ENCODE results near the gene ACSL3.

ACSL3 gene

GRCh38 chr2:222872551-222872950 lies 11.7 kb downstream of the ACSL3 start:
- Histone ChIP-seq H3K4me1 (ENCODE audit: insufficient read depth, insufficient read length) (peaks cover 3% of the 10 kb centered on the region), H3K27me3 (ENCODE audit: insufficient read depth, insufficient read length) (no peaks in the 10 kb centered on the region), H3K36me3 (ENCODE audit: insufficient read depth, insufficient read length, low read length) (no peaks in the 10 kb centered on the region), H3K9me3 (ENCODE audit: insufficient read depth, low read length) (no peaks in the 10 kb centered on the region), H3K9ac (ENCODE audit: insufficient read length, low read depth) (no peak overlapping the region), H3K4me3 (ENCODE audit: insufficient read length, low read depth) (no peak overlapping the region)
- no peak for DNase-seq (ENCODE audit: low read depth, low spot score)
- no peak for TF ChIP-seq YY1 (IDR thresholded peaks at IDR 0.05; ENCODE audit: insufficient read depth, insufficient read length)
- no peak for TF ChIP-seq SUZ12 (IDR thresholded peaks at IDR 0.05; ENCODE audit: extremely low read depth, insufficient read depth, insufficient read length)
- TF ChIP-seq ZNF274 (IDR thresholded peaks at IDR 0.05; ENCODE audit: low read depth, low read length): no peak

DNA sequence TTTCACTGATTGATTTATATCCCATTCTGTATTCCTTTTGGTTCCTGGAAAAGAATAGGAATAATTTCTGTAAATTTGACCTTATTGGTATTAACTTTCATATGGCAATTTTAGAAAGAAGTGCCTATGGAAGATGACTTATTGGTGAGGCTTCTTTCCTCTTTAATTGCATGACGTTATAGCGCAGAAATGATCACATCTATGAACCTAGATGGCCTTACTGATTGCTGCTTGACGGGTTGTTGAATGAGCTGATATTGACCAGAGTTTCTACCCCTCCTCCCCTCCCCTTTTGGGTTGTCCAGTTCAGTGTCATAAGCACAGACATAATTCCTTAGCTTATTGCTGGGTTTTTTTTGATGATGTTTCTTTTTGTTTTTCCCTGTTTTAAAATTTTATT lies 14.6 kb downstream of the ACSL3 start:
- Histone ChIP-seq H3K27me3 (ENCODE audit: insufficient read depth, insufficient read length) (no peaks in the 10 kb centered on the region), H3K4me3 (ENCODE audit: insufficient read length, low read depth) (no peak overlapping the region), H3K4me1 (ENCODE audit: insufficient read depth, insufficient read length) (no peaks in the 10 kb centered on the region), H3K36me3 (ENCODE audit: insufficient read depth, insufficient read length, low read length) (no peaks in the 10 kb centered on the region), H3K9ac (ENCODE audit: insufficient read length, low read depth) (no peak overlapping the region), H3K9me3 (ENCODE audit: insufficient read depth, low read length) (no peaks in the 10 kb centered on the region)
- no peak for TF ChIP-seq ZNF274 (IDR thresholded peaks at IDR 0.05; ENCODE audit: low read depth, low read length)
- no peak for DNase-seq (ENCODE audit: low read depth, low spot score)

DNA sequence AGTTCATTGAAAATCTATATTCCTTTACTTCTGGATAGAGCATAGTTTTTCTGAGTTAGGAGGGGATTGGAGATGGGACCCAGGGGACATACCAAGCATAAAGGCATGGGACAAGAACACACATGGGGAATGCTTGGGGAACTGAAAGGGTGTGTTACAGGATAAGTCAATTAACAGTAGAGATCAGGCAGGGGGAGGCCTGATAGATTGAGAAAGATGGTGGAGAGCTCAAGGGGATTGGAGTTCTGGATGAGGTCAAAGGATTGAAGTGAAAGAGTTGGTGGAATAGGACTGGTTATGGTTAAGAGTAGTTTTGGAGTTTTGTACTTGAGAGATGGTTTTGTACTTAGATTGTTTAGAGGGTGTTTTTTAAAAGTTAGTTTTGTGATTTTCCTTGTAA lies 16.1 kb downstream of the ACSL3 start:
- TF ChIP-seq SUZ12 (IDR thresholded peaks at IDR 0.05; ENCODE audit: extremely low read depth, insufficient read depth, insufficient read length): no peak
- no peak for TF ChIP-seq ZNF274 (IDR thresholded peaks at IDR 0.05; ENCODE audit: low read depth, low read length)
- DNase-seq (ENCODE audit: low read depth, low spot score): no peak
- no peak overlapping the region for H3K9ac ChIP-seq (ENCODE audit: insufficient read length, low read depth)
- no peaks in the 10 kb centered on the region for H3K4me1 ChIP-seq (ENCODE audit: insufficient read depth, insufficient read length)
- H3K4me3 ChIP-seq (ENCODE audit: insufficient read length, low read depth): no peak overlapping the region
- no peaks in the 10 kb centered on the region for H3K9me3 ChIP-seq (ENCODE audit: insufficient read depth, low read length)
- H3K36me3 ChIP-seq (ENCODE audit: insufficient read depth, insufficient read length, low read length): no peaks in the 10 kb centered on the region
- no peaks in the 10 kb centered on the region for H3K27me3 ChIP-seq (ENCODE audit: insufficient read depth, insufficient read length)

GRCh38 chr2:222877556-222878300 lies 16.9 kb downstream of the ACSL3 start:
- no peaks in the 10 kb centered on the region for H3K4me1 ChIP-seq (ENCODE audit: insufficient read depth, insufficient read length)

DNA sequence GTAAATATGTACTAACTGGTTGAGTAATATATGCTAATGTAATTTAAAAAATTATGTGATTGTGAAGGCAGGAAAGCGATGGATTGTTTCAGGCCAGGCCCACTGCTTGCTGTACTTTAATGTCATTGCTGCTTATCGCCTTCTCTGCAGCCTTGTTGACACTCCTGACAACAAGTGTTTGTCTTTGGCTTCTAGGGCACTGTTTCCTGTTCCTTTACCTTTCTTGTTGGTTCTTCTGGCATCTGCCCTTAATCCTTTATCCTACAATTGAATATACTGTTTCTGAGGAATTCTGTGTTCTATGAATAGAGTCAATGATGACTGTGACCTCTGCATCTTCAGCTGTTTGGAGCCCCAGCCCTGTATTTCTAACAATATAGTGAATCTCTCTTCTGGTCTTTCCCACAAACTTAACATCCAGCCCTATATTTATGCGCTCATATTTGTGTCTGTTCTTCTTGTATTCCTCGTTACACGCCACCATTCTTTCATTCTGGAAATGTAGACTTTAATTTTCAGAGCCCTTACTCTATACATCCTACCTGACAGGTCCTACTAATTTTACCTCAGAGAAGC lies 17.6 kb downstream of the ACSL3 start:
- Histone ChIP-seq H3K9ac (ENCODE audit: insufficient read length, low read depth) (no peak overlapping the region), H3K36me3 (ENCODE audit: insufficient read depth, insufficient read length, low read length) (no peaks in the 10 kb centered on the region), H3K9me3 (ENCODE audit: insufficient read depth, low read length) (no peaks in the 10 kb centered on the region), H3K4me3 (ENCODE audit: insufficient read length, low read depth) (no peak overlapping the region), H3K4me1 (ENCODE audit: insufficient read depth, insufficient read length) (no peaks in the 10 kb centered on the region), H3K27me3 (ENCODE audit: insufficient read depth, insufficient read length) (no peaks in the 10 kb centered on the region)
- TF ChIP-seq SUZ12 (IDR thresholded peaks at IDR 0.05; ENCODE audit: extremely low read depth, insufficient read depth, insufficient read length): no peak
- TF ChIP-seq ZNF274 (IDR thresholded peaks at IDR 0.05; ENCODE audit: low read depth, low read length): no peak
- TF ChIP-seq YY1 (IDR thresholded peaks at IDR 0.05; ENCODE audit: insufficient read depth, insufficient read length): no peak
- DNase-seq (ENCODE audit: low read depth, low spot score): no peak

More at GRCh38 chr2:222877556-222878300, 16.9 kb downstream of the ACSL3 start:
- Histone ChIP-seq H3K9me3 (ENCODE audit: insufficient read depth, low read length) (no peaks in the 10 kb centered on the region), H3K4me3 (ENCODE audit: insufficient read length, low read depth) (no peak overlapping the region), H3K27me3 (ENCODE audit: insufficient read depth, insufficient read length) (no peaks in the 10 kb centered on the region), H3K9ac (ENCODE audit: insufficient read length, low read depth) (no peak overlapping the region), H3K36me3 (ENCODE audit: insufficient read depth, insufficient read length, low read length) (no peaks in the 10 kb centered on the region)
- no peak for DNase-seq (ENCODE audit: low read depth, low spot score)
- no peak for TF ChIP-seq ZNF274 (IDR thresholded peaks at IDR 0.05; ENCODE audit: low read depth, low read length)
- no peak for TF ChIP-seq YY1 (IDR thresholded peaks at IDR 0.05; ENCODE audit: insufficient read depth, insufficient read length)
- TF ChIP-seq SUZ12 (IDR thresholded peaks at IDR 0.05; ENCODE audit: extremely low read depth, insufficient read depth, insufficient read length): no peak

DNA sequence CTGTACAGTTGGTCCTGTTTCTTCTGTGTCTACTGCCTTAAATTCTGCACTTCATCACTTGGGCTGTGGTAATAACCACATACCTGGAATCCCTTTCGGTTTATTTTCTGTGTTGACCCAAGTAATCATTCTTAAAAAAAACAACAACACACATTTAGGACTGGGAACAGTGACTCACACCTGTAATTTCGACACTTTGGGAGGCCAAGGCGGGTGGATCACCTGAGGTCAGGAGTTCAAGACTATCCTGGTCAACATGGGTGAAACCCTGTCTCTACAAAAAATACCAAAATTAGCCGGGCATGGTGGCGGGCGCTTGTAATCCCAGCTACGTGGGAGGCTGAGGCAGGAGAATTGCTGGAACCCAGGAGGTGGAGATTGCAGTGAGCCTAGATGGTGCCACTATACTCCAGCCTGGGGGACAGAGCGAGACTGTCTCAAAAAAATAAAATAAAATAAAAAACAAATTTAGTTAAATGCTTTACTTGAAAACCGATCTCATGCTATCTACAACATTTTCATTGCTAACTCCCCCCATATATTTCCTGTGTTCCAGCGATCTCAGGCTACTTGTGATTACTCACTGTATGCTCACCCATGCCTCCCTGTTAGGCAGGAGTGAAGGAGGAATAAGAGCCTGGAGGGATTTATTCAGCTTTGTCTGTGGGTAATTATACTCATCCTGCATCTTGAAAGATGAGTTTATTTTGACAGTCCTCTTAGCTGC lies 18.2 kb downstream of the ACSL3 start:
- Histone ChIP-seq H3K9me3 (ENCODE audit: insufficient read depth, low read length) (no peaks in the 10 kb centered on the region), H3K4me3 (ENCODE audit: insufficient read length, low read depth) (no peak overlapping the region), H3K9ac (ENCODE audit: insufficient read length, low read depth) (no peak overlapping the region), H3K4me1 (ENCODE audit: insufficient read depth, insufficient read length) (no peaks in the 10 kb centered on the region), H3K27me3 (ENCODE audit: insufficient read depth, insufficient read length) (no peaks in the 10 kb centered on the region), H3K36me3 (ENCODE audit: insufficient read depth, insufficient read length, low read length) (no peaks in the 10 kb centered on the region)
- no peak for DNase-seq (ENCODE audit: low read depth, low spot score)
- no peak for TF ChIP-seq YY1 (IDR thresholded peaks at IDR 0.05; ENCODE audit: insufficient read depth, insufficient read length)
- TF ChIP-seq SUZ12 (IDR thresholded peaks at IDR 0.05; ENCODE audit: extremely low read depth, insufficient read depth, insufficient read length): no peak
- no peak for TF ChIP-seq ZNF274 (IDR thresholded peaks at IDR 0.05; ENCODE audit: low read depth, low read length)

GRCh38 chr2:222879604-222879933 lies 18.7 kb downstream of the ACSL3 start:
- DNase-seq (ENCODE audit: low read depth, low spot score): no peak
- Histone ChIP-seq H3K27me3 (ENCODE audit: insufficient read depth, insufficient read length) (no peaks in the 10 kb centered on the region), H3K9ac (ENCODE audit: insufficient read length, low read depth) (no peak overlapping the region), H3K9me3 (ENCODE audit: insufficient read depth, low read length) (no peaks in the 10 kb centered on the region), H3K4me3 (ENCODE audit: insufficient read length, low read depth) (no peak overlapping the region), H3K4me1 (ENCODE audit: insufficient read depth, insufficient read length) (no peaks in the 10 kb centered on the region), H3K36me3 (ENCODE audit: insufficient read depth, insufficient read length, low read length) (no peaks in the 10 kb centered on the region)
- no peak for TF ChIP-seq ZNF274 (IDR thresholded peaks at IDR 0.05; ENCODE audit: low read depth, low read length)
- TF ChIP-seq YY1 (IDR thresholded peaks at IDR 0.05; ENCODE audit: insufficient read depth, insufficient read length): no peak
- no peak for TF ChIP-seq SUZ12 (IDR thresholded peaks at IDR 0.05; ENCODE audit: extremely low read depth, insufficient read depth, insufficient read length)

Data from NT2/D1 (cell line).